PC-3 (cell line): Measurements from ENCODE around the gene ARVCF. TPM values are rescaled to one million over a fixed set of nuclear protein-coding genes. Genes with fewer than 3 reads are reported as not detected.

Experiments used
- ATAC-seq: fragments of 200-7000 bp; cut with Tn5 transposase; 2 replicates; pipeline ENCODE4 v1.9.1; 2020; ENCODE audit warnings: mild to moderate bottlenecking, moderate library complexity
- BruUV-seq: library from RNA; stranded (reverse); fragments of 400-500 nt; replicated peaks from 2 replicates; lab custom pipeline; 2021; lab: Mats Ljungman, UMichigan
- CTCF ChIA-PET: fragments of 300-600 bp; sonication (Branson Sonifier 250); formaldehyde crosslinking; loops from one replicate; lab custom pipeline; 2022; ENCODE audit warnings: antibody characterized with exemption; lab: Charles Lee
- POLR2A ChIA-PET: fragments of 300-600 bp; sonication (Branson Sonifier 250); formaldehyde crosslinking; loops from one replicate; lab custom pipeline; 2022; ENCODE audit warnings: antibody characterized with exemption; ENCODE audit not compliant: unreplicated experiment; lab: Charles Lee
- DNase-seq: peaks from one replicate; pipeline ENCODE4 v3.0.0-alpha.2; 2015
- H2AFZ ChIP-seq: fragments of 300-600 bp; sonication (generic); 2 replicates; pipeline ENCODE4 v1.6.0; 2016; ENCODE audit warnings: antibody characterized with exemption, low read length
- H3F3A ChIP-seq: fragments of 300-600 bp; sonication (generic); one replicate; pipeline ENCODE4 v1.6.0; 2017; ENCODE audit warnings: antibody characterized with exemption, low read length, control low read depth, mild to moderate bottlenecking; ENCODE audit not compliant: unreplicated experiment
- H3K27ac ChIP-seq: fragments of 300-600 bp; sonication (generic); 2 replicates; pipeline ENCODE4 v1.5.1; 2016; ENCODE audit warnings: mild to moderate bottlenecking, low read length
- H3K27me3 ChIP-seq: fragments of 300-600 bp; sonication (generic); 2 replicates; pipeline ENCODE4 v1.6.1; 2016; ENCODE audit warnings: low read length, mixed read lengths
- H3K36me3 ChIP-seq: fragments of 300-600 bp; sonication (generic); 2 replicates; pipeline ENCODE4 v1.6.1; 2016; ENCODE audit warnings: low read depth, mixed run types, low read length, mixed read lengths
- H3K4me1 ChIP-seq: fragments of 300-600 bp; sonication (generic); 2 replicates; pipeline ENCODE4 v1.5.1; 2016; ENCODE audit warnings: low read length; ENCODE audit not compliant: insufficient read depth
- H3K4me2 ChIP-seq: fragments of 300-600 bp; sonication (generic); 2 replicates; pipeline ENCODE4 v1.6.0; 2016; ENCODE audit warnings: low read length
- H3K4me3 ChIP-seq: fragments of 300-600 bp; sonication (generic); 2 replicates; pipeline ENCODE4 v1.5.1; 2016; ENCODE audit warnings: mild to moderate bottlenecking, low read length, mixed read lengths
- H3K79me2 ChIP-seq: fragments of 300-600 bp; sonication (generic); 2 replicates; pipeline ENCODE4 v1.6.1; 2017; ENCODE audit warnings: low read length, mixed read lengths
- H3K9ac ChIP-seq: fragments of 300-600 bp; sonication (generic); 2 replicates; pipeline ENCODE4 v1.6.0; 2016; ENCODE audit warnings: mild to moderate bottlenecking, low read length
- H3K9me2 ChIP-seq: fragments of 300-600 bp; sonication (generic); replicated peaks from 2 replicates; pipeline ENCODE4 v1.6.1; 2016; ENCODE audit warnings: mixed run types, low read length, mixed read lengths
- H3K9me3 ChIP-seq: fragments of 300-600 bp; sonication (generic); 2 replicates; pipeline ENCODE4 v1.6.1; 2016; ENCODE audit warnings: low read length, mixed read lengths
- H4K20me1 ChIP-seq: fragments of 300-600 bp; sonication (generic); 2 replicates; pipeline ENCODE4 v1.6.1; 2016; ENCODE audit warnings: low read length, mixed read lengths
- EZH2 ChIP-seq: fragments of 300-600 bp; sonication (generic); IDR thresholded peaks from one replicate; pipeline ENCODE4 v1.6.1; 2017; ENCODE audit warnings: antibody characterized with exemption, mild to moderate bottlenecking, low read length; ENCODE audit not compliant: unreplicated experiment
- EZH2phosphoT487 ChIP-seq: fragments of 300-600 bp; sonication (generic); IDR thresholded peaks from 2 replicates; pipeline ENCODE4 v1.6.1; 2018; ENCODE audit warnings: mild to moderate bottlenecking, antibody characterized with exemption, low read length, borderline replicate concordance
- intact Hi-C: fragments of 100-400 bp; cut with micrococcal nuclease; formaldehyde crosslinking; loops from 2 replicates; pipeline ENCODE4 v1.9.0; 2023
- total RNA-seq: library from RNA; depleted of rRNA; stranded (reverse); fragments of >200 nt; gene quantifications from 2 replicates; pipeline ENCODE4 v1.2.3, GENCODE V29; 2014
- TF ChIP-seq, protein P1 (sequence below): fragments of 300-600 bp; sonication (generic); conservative IDR thresholded peaks from 2 replicates; pipeline ENCODE4 v1.5.1; 2017; ENCODE audit warnings: antibody characterized with exemption, low read depth, mild to moderate bottlenecking, low read length

ARVCF gene
- total RNA-seq, 1 experiment from 2014 or later, result 20.0 TPM

DNA sequence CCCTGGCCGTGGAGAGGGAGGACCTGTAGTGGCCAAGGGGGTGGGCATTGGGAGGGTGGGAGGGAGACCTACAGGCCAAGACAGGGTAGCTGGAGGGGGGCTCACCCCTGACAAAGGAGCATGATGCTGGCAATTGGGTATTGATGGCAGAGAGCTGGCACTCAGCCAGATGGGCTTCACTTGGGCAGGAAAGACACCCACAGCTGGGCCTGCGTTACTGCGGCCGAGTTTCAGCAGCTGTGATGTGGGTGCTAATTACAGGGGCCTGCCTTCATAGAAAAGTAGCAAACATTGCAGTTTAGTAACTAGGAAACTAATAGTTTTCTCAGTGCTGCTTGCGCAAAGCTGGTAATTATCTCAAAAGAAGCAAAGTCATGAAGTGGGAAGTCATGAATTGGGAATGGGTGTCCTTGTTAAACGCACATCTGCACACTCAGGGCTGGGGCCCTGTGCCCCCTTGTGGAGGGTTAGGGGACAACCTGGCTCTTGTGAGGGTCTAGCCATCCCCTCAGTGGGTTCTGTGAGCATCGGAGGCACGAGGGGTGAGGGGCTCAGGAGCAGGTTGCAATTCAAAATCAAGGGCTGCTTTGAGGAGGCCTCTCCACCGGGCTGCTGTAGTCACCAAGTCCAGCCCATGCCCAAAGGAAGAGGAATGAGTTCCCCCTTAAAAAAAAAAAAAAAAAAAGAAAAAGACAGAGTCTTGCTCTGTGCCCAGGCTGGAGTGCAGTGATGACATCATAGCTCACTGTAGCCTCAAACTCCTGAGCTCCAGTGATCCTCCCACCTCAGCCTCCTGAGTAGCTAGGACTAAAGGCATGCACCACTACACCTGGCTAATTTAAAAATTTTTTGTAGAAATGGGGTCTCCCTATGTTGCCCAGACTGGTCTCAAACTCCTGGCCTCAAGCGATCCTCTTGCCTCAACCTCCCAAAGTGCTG, 50.6 kb downstream of the ARVCF start:
- ChIA-PET CTCF (interaction anchor here (0.7 kb wide), 1 partner anchor 221 kb away, joined by 3 read pairs; no protein-coding TSS in a partner anchor), POLR2A (no interaction called here)
- Histone ChIP-seq H2AFZ (no peak overlapping the region), H3K4me1 (peaks cover 21% of the 10 kb centered on the region), H3K9me2 (no peaks in the 10 kb centered on the region), H3K9me3 (no peaks in the 10 kb centered on the region), H4K20me1 (no peaks in the 10 kb centered on the region), H3K79me2 (peaks cover 10% of the 10 kb centered on the region), H3K27ac (no peak overlapping the region), H3K36me3 (no peaks in the 10 kb centered on the region; the same call in 1 of the 2 replicates), H3K4me3 (no peak overlapping the region), H3K4me2 (no peak overlapping the region), H3K9ac (no peak overlapping the region), H3F3A (no peaks in the 10 kb centered on the region), H3K27me3 (no peaks in the 10 kb centered on the region)
- ATAC-seq, result no peak
- intact Hi-C loops, result no loop called here
- no peak for DNase-seq
- BruUV-seq, result no TSS peak
- TF ChIP-seq EZH2phosphoT487, result no peak
- TF ChIP-seq, protein P1, sequence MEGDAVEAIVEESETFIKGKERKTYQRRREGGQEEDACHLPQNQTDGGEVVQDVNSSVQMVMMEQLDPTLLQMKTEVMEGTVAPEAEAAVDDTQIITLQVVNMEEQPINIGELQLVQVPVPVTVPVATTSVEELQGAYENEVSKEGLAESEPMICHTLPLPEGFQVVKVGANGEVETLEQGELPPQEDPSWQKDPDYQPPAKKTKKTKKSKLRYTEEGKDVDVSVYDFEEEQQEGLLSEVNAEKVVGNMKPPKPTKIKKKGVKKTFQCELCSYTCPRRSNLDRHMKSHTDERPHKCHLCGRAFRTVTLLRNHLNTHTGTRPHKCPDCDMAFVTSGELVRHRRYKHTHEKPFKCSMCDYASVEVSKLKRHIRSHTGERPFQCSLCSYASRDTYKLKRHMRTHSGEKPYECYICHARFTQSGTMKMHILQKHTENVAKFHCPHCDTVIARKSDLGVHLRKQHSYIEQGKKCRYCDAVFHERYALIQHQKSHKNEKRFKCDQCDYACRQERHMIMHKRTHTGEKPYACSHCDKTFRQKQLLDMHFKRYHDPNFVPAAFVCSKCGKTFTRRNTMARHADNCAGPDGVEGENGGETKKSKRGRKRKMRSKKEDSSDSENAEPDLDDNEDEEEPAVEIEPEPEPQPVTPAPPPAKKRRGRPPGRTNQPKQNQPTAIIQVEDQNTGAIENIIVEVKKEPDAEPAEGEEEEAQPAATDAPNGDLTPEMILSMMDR, result peak; percentile 37; the same call in 1 of the 2 replicates
- TF ChIP-seq EZH2, result no peak

DNA sequence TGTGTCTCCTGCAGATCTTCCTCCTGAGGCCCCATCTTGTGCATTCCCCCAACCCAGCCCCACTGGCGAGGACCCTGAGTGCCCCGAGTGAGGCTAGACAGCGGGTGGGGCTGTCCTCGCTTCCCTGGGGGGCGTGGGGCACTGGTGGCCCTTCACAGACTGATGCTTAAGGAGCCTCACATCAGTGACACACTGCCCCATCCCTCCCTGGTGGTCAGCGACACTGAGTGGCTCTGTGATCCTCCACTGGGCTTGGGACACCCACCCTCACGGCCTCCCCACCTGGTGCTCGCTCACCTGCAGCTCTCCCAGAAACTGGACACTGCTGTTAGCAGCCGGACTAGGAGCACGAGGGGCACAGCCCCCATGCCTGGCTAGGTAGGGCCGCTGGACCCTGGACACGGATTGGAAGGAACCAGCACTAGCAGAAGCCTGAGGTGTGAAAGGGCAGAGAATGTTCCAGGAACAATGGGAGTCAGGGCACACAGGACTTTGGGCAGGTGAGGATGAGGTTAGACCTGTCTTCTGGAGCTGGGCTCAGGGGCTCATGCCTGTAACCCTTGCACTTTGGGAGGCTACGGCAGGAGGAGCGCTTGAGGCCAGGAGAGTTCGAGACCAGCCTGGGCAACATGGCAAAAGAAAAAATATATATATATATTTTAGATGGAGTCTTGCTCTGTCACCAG, 51.8 kb downstream of the ARVCF start:
- Histone ChIP-seq H3K9ac (no peak overlapping the region), H3K4me2 (no peak overlapping the region), H4K20me1 (no peaks in the 10 kb centered on the region), H3K9me2 (no peaks in the 10 kb centered on the region), H3K9me3 (no peaks in the 10 kb centered on the region), H3K27ac (no peak overlapping the region), H3K4me3 (no peak overlapping the region), H3K27me3 (no peaks in the 10 kb centered on the region), H3K4me1 (peaks cover 21% of the 10 kb centered on the region), H3F3A (no peaks in the 10 kb centered on the region), H3K36me3 (no peaks in the 10 kb centered on the region; the same call in 1 of the 2 replicates), H3K79me2 (peaks cover 10% of the 10 kb centered on the region), H2AFZ (no peak overlapping the region)
- TF ChIP-seq EZH2phosphoT487, result no peak
- ATAC-seq, result no peak
- no TSS peak for BruUV-seq
- intact Hi-C loops, result no loop called here
- DNase-seq, result no peak
- CTCF ChIA-PET, result interaction anchor here (0.7 kb wide), 1 partner anchor 220 kb away, joined by 3 read pairs; no protein-coding TSS in a partner anchor
- POLR2A ChIA-PET, result no interaction called here

DNA sequence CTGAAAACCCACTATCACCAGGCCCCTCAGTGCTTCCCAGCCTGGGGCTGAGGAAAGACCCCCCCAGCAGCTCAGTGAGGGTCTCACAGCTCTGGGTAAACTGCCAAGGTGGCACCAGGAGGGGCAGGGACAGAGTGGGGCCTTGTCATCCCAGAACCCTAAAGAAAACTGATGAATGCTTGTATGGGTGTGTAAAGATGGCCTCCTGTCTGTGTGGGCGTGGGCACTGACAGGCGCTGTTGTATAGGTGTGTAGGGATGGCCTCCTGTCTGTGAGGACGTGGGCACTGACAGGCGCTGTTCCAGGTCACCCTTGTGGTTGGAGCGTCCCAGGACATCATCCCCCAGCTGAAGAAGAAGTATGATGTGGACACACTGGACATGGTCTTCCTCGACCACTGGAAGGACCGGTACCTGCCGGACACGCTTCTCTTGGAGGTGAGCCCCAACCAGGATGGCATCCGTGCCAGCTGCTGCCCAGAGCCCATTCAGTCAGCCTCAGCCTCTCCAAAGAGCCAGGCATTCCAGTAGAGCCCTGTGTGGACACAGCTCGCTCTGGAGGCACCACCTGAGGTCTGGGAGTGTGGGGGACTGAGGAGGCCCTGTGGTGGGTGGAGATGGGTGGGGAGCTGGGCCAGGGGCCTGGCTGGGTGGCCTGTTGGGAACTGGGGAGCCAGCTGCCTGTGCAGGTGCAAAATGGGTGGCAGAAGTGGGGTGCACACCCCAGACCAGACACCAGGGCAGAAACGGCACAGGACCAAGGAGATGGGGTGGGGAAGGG, 52.6 kb downstream of the ARVCF start:
- Histone ChIP-seq H3K4me2 (peak overlapping the region; percentile 92), H3K4me1 (peaks cover 21% of the 10 kb centered on the region), H3F3A (no peaks in the 10 kb centered on the region), H3K36me3 (no peaks in the 10 kb centered on the region; the same call in 1 of the 2 replicates), H4K20me1 (no peaks in the 10 kb centered on the region), H3K9ac (peak overlapping the region; percentile 78), H3K79me2 (peaks cover 10% of the 10 kb centered on the region), H3K4me3 (peak overlapping the region; percentile 67), H3K9me3 (no peaks in the 10 kb centered on the region), H2AFZ (no peak overlapping the region), H3K27ac (peak overlapping the region; percentile 83), H3K27me3 (no peaks in the 10 kb centered on the region), H3K9me2 (no peaks in the 10 kb centered on the region)
- ChIA-PET POLR2A (no interaction called here), CTCF (interaction anchor here (0.6 kb wide), 1 partner anchor 11 kb away, joined by 5 read pairs; no protein-coding TSS in a partner anchor)
- TF ChIP-seq EZH2 (no peak), EZH2phosphoT487 (no peak)
- TF ChIP-seq, protein P1, result no peak
- intact Hi-C loops, result loop anchor here (2.0 kb wide), 1 partner anchor 51 kb away; no protein-coding TSS in a partner anchor
- no TSS peak for BruUV-seq
- DNase-seq (no peak), ATAC-seq (no peak)
